OCI-LY1 (cell line): Measurements from ENCODE around the gene PGA4.
"Not testable (repeated sequence)": the region's sequence is repeated elsewhere in the genome, so short reads cannot be mapped to it uniquely, and the experiment has no call there.

Experiments used
- CTCF ChIP-seq: fragments of 200-600 bp; sonication (generic), shearing (Covaris generic); IDR thresholded peaks from 2 replicates; pipeline ENCODE4 v1.5.1; 2017; ENCODE audit warnings: mild to moderate bottlenecking, antibody characterized with exemption, low read length, moderate library complexity, mixed read lengths
- EZH2 ChIP-seq: fragments of 200-600 bp; sonication (generic), shearing (Covaris generic); IDR thresholded peaks from 2 replicates; pipeline ENCODE4 v1.8.0; 2017; ENCODE audit warnings: borderline replicate concordance, mixed run types, mild to moderate bottlenecking, antibody characterized with exemption, low read length, moderate library complexity, mixed read lengths

GRCh38 chr11:61202950-61203746 lies 19.0 kb upstream of the PGA4 start, which contains the start of gene PGA3:
- TF ChIP-seq CTCF, EZH2: not testable (repeated sequence)
